ENCODE results near the gene FAM163B.

The FAM163B gene

DNA sequence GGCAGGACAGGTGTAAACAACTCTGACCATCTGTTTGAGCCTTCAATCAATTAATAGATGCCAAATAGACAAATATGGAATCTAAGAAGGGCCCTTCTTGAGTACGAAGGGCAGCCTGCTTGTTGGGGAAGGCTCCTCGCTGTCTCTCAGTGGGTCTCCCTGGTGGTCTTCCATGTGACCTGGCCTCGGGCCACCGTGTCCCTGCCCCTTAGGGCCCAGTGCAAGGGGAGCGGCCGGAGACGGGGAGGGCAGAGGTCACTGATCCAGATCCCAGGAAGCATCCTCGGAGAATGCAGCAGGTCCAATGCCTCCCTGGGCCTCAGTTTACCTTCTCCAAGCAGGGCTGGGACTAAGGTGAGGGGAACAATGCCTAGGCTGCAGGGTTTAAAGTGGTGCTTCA lies 29.5 kb upstream of the FAM163B start:
- Histone ChIP-seq H3K36me3 (ENCODE audit: control insufficient read depth, insufficient read depth, low read length) (no peaks in the 10 kb centered on the region), H3K4me3 (ENCODE audit: extremely low read depth, insufficient read depth, low read length, poor library complexity, severe bottlenecking) (no peak overlapping the region), H3K27ac (ENCODE audit: low read depth, low read length, severe bottlenecking) (no peak overlapping the region), H3K4me1 (ENCODE audit: control insufficient read depth, insufficient read depth, low read length, poor library complexity, severe bottlenecking) (peaks cover 14% of the 10 kb centered on the region), H3K9me3 (ENCODE audit: control insufficient read depth, low read length) (no peaks in the 10 kb centered on the region)
- 79 to 92% methylated on average over 6 to 8 of the region's 8 CpGs for WGBS, 2 experiments (ENCODE audit: insufficient coverage in 2 of 2)

DNA sequence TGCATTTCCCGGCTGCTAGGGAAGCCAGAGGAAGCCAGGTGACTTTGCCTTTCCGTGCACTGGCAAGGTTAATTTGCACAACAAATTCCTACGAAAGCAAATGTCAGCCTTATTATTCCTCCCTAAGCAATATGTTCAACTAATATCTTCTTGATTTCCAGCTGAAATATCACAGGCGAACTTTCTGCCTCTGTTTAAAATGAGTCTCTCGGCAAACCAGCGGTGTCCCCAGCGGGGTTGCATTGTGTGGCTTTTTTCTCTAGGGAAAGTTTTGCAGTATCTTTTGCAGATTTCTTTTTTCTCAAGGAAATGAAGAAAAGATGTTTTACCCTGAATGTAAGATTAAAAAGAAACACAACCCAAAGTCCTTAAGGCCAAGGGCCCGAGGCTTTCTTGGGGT lies 28.9 kb upstream of the FAM163B start:
- no peaks in the 10 kb centered on the region for H3K36me3 ChIP-seq (ENCODE audit: control insufficient read depth, insufficient read depth, low read length)
- WGBS, 2 experiments (ENCODE audit: insufficient coverage in 2 of 2), result 70 to 72% methylated on average over 6 to 8 of the region's 8 CpGs
- peaks cover 20% of the 10 kb centered on the region for H3K4me1 ChIP-seq (ENCODE audit: control insufficient read depth, insufficient read depth, low read length, poor library complexity, severe bottlenecking)
- H3K27ac ChIP-seq (ENCODE audit: low read depth, low read length, severe bottlenecking), result no peak overlapping the region
- H3K4me3 ChIP-seq (ENCODE audit: extremely low read depth, insufficient read depth, low read length, poor library complexity, severe bottlenecking), result no peak overlapping the region
- H3K9me3 ChIP-seq (ENCODE audit: control insufficient read depth, low read length), result no peaks in the 10 kb centered on the region

DNA sequence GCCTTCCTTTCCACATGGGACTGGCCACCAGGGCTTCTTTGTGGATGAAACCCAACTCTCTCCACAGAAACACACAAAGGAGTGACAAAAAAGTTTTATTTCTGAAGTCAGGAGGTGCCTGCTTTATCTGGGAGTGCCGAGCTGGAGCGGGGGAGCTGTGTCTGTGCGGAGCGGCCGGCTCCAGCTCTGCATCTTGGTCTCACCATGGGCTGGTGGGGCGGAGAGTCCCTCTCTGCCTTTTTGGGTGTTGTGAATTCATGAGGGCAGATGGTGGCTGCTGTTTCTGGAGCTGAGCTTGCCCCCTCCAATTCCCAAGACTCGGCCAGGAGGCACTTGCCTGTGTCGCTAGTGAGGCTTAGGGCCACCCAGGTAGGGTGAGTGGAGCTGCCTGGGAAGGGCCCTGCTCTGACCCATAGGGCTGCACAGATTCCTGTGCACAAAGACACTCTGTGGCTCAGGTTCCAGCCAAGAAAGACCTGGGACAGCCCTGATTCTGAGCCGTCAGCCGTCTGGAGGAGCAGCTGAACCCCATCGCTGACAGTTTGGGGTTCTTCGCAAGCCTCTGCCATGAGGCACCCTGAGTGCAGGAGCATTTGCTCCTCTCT lies 28.4 kb upstream of the FAM163B start:
- Histone ChIP-seq H3K4me1 (ENCODE audit: control insufficient read depth, insufficient read depth, low read length, poor library complexity, severe bottlenecking) (peaks cover 23% of the 10 kb centered on the region), H3K27ac (ENCODE audit: low read depth, low read length, severe bottlenecking) (no peak overlapping the region), H3K9me3 (ENCODE audit: control insufficient read depth, low read length) (no peaks in the 10 kb centered on the region), H3K36me3 (ENCODE audit: control insufficient read depth, insufficient read depth, low read length) (no peaks in the 10 kb centered on the region), H3K4me3 (ENCODE audit: extremely low read depth, insufficient read depth, low read length, poor library complexity, severe bottlenecking) (no peak overlapping the region)
- WGBS, 2 experiments (ENCODE audit: insufficient coverage in 2 of 2), result 80 to 83% methylated on average over 9 to 11 of the region's 12 CpGs

DNA sequence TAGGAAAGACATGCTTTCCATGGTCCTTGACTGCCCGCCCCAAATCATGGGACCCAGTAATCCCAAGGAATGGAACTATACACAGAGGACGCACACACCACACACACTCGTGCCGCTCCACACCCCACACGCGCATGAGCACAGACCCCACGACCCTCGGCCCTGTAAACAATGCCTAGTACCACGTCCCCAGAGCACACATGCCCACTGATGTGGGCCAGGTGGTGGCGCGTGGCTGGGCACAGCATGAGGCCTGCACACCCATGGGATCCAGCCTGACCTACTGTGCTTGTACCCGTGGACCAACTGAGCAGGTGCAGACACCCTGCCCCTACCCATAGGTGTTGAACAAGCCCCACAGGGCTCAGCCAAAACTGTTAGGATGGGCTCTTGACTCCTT lies 27.7 kb upstream of the FAM163B start:
- Histone ChIP-seq H3K27ac (ENCODE audit: low read depth, low read length, severe bottlenecking) (no peak overlapping the region), H3K4me1 (ENCODE audit: control insufficient read depth, insufficient read depth, low read length, poor library complexity, severe bottlenecking) (peaks cover 29% of the 10 kb centered on the region), H3K4me3 (ENCODE audit: extremely low read depth, insufficient read depth, low read length, poor library complexity, severe bottlenecking) (no peak overlapping the region), H3K36me3 (ENCODE audit: control insufficient read depth, insufficient read depth, low read length) (no peaks in the 10 kb centered on the region), H3K9me3 (ENCODE audit: control insufficient read depth, low read length) (no peaks in the 10 kb centered on the region)
- WGBS, 2 experiments (ENCODE audit: insufficient coverage in 2 of 2), result 95 to 96% methylated on average over 11 of the region's 12 CpGs

DNA sequence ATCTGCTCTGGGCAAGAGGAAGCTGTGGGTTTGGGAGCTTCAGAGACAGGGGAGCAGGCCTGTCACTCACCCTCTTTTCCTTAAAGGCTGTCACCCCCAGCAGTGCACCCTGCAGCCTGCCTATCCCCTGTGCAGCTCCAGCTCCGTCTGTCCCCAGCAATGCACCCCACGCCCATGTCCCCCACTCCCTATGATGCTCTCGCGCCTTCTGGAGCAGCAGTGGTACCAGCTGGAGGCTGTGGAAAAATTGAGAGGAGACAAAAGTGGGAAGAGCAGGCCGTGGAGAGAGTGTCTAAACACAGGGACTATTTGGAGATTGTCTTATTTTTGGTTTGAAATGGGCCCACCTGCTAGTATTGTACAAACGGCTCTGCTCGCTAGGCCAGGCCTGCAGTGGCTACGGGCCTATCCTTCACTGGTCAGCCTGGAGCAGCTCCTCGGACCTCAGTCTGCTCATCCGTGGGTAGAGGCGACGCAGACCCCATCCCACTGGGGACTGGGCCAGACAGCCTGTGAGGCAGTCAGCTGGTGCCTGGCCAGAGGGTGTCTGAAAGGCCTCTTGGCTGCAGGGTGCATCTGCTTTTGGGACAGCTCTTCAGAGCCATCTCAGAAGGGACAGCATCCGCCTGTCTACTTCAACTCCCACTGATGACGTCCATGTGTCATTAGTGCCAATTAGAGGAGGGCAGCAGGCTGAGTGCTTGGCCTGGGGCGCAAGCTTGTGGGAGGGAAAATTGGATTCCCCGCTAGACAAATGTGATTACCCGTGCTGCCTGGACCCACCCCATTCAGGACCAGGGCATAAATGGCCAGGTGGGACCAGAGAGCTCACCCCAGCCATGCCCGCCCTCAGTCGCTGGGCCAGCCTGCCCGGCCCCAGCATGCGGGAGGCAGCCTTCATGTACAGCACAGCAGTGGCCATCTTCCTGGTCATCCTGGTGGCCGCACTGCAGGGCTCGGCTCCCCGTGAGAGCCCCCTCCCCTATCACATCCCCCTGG lies 26.6 kb upstream of the FAM163B start, which contains the start of gene DBH:
Gene DBH, plus strand, starts transcription at position 831 of the 999 bp plus-strand sequence. Its CDS starts 9 bp downstream, at position 840.
- no peak within 1 kb of the TSS for H3K4me3 ChIP-seq (ENCODE audit: extremely low read depth, insufficient read depth, low read length, poor library complexity, severe bottlenecking)
- no peaks in the 10 kb centered on the region for H3K9me3 ChIP-seq (ENCODE audit: control insufficient read depth, low read length)
- 89 to 93% methylated on average over 17 to 22 of the region's 24 CpGs for WGBS, 2 experiments (ENCODE audit: insufficient coverage in 2 of 2)
- H3K36me3 ChIP-seq (ENCODE audit: control insufficient read depth, insufficient read depth, low read length), result no peaks in the 10 kb centered on the region
- no peak within 1 kb of the TSS for H3K27ac ChIP-seq (ENCODE audit: low read depth, low read length, severe bottlenecking)
- peaks cover 29% of the 10 kb centered on the region for H3K4me1 ChIP-seq (ENCODE audit: control insufficient read depth, insufficient read depth, low read length, poor library complexity, severe bottlenecking)

DNA sequence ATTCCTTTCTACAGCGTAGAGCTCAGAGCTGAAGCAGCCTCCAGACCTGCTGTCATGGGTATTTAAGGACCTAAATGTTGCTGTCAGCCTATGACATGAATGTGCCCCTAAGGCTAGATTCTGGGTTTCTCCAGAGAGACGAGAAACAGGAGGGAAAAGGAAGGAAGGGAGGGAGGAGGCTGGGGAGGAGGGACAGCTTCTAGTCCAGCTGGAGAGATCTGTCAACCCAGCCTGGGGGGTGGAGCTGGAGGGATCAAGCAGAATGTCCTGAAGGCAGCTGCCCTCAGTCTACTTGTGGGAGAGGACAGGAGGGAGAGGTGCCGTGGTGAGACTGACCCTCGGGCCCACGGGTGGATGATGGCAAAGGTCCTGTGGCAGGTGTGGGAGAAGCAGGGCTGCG lies 25.9 kb upstream of the FAM163B start:
- Histone ChIP-seq H3K4me3 (ENCODE audit: extremely low read depth, insufficient read depth, low read length, poor library complexity, severe bottlenecking) (no peak overlapping the region), H3K9me3 (ENCODE audit: control insufficient read depth, low read length) (no peaks in the 10 kb centered on the region), H3K36me3 (ENCODE audit: control insufficient read depth, insufficient read depth, low read length) (no peaks in the 10 kb centered on the region), H3K4me1 (ENCODE audit: control insufficient read depth, insufficient read depth, low read length, poor library complexity, severe bottlenecking) (peaks cover 29% of the 10 kb centered on the region), H3K27ac (ENCODE audit: low read depth, low read length, severe bottlenecking) (no peak overlapping the region)
- 77 to 92% methylated on average over 6 of the region's 6 CpGs for WGBS, 2 experiments (ENCODE audit: insufficient coverage in 2 of 2)

DNA sequence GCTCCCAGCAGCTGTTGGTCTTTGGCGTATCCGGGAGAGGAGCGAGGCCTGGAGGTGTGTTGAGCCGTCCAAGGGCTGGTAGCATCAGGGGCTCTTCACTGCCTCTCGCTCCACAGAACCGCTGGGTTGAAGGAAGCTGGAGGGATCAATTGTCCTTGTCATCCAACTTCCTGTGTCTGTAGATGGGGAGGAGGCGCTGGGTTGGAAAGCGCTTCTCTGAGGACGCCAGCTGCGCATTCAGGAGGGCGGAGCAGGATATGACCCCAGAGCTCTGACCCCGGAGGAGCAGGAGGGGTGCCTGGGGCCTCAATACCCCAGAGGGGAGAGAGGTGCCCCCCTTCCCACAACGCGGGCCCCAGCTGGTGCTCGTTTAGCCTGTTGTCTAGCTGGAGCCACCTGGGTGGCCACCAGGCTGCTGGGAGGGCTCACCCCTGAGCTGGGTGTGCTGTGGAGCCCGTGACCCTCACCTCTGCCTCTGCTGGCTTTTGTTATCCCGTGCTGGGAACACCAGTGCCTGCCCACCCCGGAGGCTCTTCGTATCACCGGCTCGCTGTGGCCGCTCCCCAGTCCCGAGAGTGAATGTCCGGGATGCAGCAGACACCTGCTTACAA lies 25.0 kb upstream of the FAM163B start:
- 76 to 79% methylated on average over 19 to 23 of the region's 24 CpGs for WGBS, 2 experiments (ENCODE audit: insufficient coverage in 2 of 2)
- Histone ChIP-seq H3K27ac (ENCODE audit: low read depth, low read length, severe bottlenecking) (no peak overlapping the region), H3K9me3 (ENCODE audit: control insufficient read depth, low read length) (no peaks in the 10 kb centered on the region), H3K36me3 (ENCODE audit: control insufficient read depth, insufficient read depth, low read length) (no peaks in the 10 kb centered on the region), H3K4me1 (ENCODE audit: control insufficient read depth, insufficient read depth, low read length, poor library complexity, severe bottlenecking) (peaks cover 29% of the 10 kb centered on the region), H3K4me3 (ENCODE audit: extremely low read depth, insufficient read depth, low read length, poor library complexity, severe bottlenecking) (no peak overlapping the region)

DNA sequence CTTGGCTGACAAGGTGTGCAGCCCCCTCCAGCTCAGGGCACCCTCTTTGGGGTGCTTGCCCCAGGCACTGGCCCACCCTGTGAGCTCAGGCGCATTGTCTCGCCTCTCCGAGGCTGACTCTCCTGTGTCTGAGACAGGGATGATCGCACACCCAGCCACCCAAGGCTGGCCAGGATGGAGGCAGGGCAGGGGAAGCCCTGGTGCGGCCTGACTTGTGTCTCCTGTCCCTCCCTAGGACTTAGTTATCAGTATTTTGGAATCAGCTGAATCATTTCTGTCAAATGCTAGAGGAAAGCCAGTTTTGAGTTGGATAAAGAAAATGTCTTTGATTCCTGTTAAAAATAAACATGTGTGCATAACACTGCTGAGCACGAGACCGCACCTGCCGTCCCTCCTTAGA lies 24.5 kb upstream of the FAM163B start:
- 89 to 96% methylated on average over 4 to 8 of the region's 8 CpGs for WGBS, 2 experiments (ENCODE audit: insufficient coverage in 2 of 2)
- Histone ChIP-seq H3K9me3 (ENCODE audit: control insufficient read depth, low read length) (no peaks in the 10 kb centered on the region), H3K36me3 (ENCODE audit: control insufficient read depth, insufficient read depth, low read length) (no peaks in the 10 kb centered on the region), H3K4me1 (ENCODE audit: control insufficient read depth, insufficient read depth, low read length, poor library complexity, severe bottlenecking) (peaks cover 29% of the 10 kb centered on the region), H3K27ac (ENCODE audit: low read depth, low read length, severe bottlenecking) (peak overlapping the region; percentile 23), H3K4me3 (ENCODE audit: extremely low read depth, insufficient read depth, low read length, poor library complexity, severe bottlenecking) (no peak overlapping the region)

DNA sequence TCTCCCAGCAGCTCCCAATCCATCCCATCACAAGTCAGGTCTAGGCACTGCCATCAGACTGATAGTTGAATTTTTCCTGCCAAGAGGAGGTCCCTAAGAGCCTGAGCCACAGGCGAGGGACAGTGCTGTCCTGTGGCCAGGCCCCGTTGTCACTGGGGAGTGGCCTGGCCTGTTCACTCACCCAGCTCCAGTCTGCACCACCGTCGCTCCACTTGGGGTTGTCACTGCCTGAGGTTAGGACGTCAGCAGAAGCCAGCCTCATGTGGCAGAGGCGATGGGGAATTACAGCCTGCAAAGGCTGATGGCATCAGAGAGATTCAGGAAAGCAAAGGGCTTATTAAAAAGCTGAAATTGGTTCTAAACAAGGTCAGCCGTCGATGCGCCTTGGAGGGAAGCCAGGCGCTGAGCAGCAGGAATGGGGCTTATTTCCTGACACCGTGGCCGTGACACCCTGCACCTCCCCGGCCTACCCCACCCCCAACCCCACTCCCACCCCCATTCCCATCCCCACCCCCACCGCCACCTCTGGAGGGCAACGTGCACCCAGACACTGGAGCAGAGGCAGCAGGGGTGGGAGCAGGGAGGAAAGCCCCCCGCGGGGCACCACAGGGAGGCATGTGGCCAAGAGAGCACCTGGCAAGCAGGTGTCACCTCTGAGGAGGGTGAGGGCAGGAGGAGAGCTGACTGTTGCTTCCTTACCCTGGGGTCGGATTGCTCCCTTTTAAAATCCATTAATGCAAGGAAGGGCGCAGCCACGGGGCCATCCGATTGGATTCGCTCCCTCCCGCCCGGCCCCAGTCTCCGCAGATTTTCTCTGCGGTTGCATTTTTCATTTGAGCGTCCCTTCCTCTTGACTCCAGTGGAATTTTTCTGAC lies 23.9 kb upstream of the FAM163B start:
- peaks cover 29% of the 10 kb centered on the region for H3K4me1 ChIP-seq (ENCODE audit: control insufficient read depth, insufficient read depth, low read length, poor library complexity, severe bottlenecking)
- no peaks in the 10 kb centered on the region for H3K9me3 ChIP-seq (ENCODE audit: control insufficient read depth, low read length)
- no peak overlapping the region for H3K4me3 ChIP-seq (ENCODE audit: extremely low read depth, insufficient read depth, low read length, poor library complexity, severe bottlenecking)
- H3K27ac ChIP-seq (ENCODE audit: low read depth, low read length, severe bottlenecking), result no peak overlapping the region
- 84 to 88% methylated on average over 20 to 21 of the region's 27 CpGs for WGBS, 2 experiments (ENCODE audit: insufficient coverage in 2 of 2)
- H3K36me3 ChIP-seq (ENCODE audit: control insufficient read depth, insufficient read depth, low read length), result no peaks in the 10 kb centered on the region

DNA sequence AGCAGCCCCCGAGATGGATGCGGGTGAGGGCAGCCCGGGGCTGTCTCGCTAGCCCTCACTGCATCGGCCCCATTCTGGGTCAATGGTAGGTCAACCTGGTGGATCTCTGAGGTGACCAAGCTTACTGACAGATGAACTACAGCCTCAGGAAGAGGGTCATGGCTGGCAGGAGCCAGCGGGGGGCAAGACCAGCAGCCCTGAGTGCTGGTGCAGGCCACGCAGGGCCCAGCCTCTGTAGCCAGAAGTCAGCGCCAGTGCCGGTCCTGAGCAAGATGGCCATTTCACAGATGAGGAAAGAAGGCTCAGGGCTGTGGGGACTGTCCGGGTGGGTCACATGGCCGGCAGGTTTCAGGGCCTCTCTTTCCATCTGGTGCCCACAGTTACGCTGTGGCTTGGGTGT lies 21.9 kb upstream of the FAM163B start:
- Histone ChIP-seq H3K4me3 (ENCODE audit: extremely low read depth, insufficient read depth, low read length, poor library complexity, severe bottlenecking) (no peak overlapping the region), H3K9me3 (ENCODE audit: control insufficient read depth, low read length) (peaks cover 8% of the 10 kb centered on the region)
- 93 to 94% methylated on average over 11 to 12 of the region's 12 CpGs for WGBS, 2 experiments (ENCODE audit: insufficient coverage in 2 of 2)

More for the DNA sequence above, 21.9 kb upstream of the FAM163B start:
- peaks cover 29% of the 10 kb centered on the region for H3K4me1 ChIP-seq (ENCODE audit: control insufficient read depth, insufficient read depth, low read length, poor library complexity, severe bottlenecking)
- H3K36me3 ChIP-seq (ENCODE audit: control insufficient read depth, insufficient read depth, low read length), result no peaks in the 10 kb centered on the region
- no peak overlapping the region for H3K27ac ChIP-seq (ENCODE audit: low read depth, low read length, severe bottlenecking)
